ENCODE data around the gene SUN2. TPM values are rescaled to one million over a fixed set of nuclear protein-coding genes. Genes with fewer than 3 reads are reported as not detected.

Gene SUN2
- total RNA-seq, 1 donor from 2014 or later = 121 TPM

DNA sequence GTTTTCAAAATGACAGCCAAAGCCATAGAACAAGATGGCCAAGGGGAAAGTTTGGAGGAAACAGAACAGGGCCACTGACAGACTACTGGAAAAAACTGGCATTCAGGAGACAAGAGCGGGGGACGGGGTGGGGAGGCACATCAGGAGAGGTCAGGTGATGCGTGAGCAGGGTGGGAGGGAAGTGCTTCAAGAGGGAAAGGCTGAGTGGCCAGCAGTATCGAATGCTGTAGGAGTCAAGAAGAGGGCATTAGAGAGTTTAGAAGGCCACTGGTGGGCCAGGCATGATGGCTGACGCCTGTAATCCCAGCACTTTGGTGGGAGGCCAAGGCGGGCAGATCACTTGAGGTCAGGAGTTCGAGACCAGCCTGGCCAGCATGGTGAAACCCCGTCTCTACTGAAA is 41.9 kb downstream of the SUN2 start:
- Mint-ChIP-seq H3K27me3 (ENCODE audit: low read depth) (no peaks in the 10 kb centered on the region), H3K9me3 (no peaks in the 10 kb centered on the region), H3K4me1 (ENCODE audit: low read depth) (peaks cover 41% of the 10 kb centered on the region), H3K27ac (no peak overlapping the region), H3K4me3 (ENCODE audit: low read depth) (no peak overlapping the region), H3K36me3 (ENCODE audit: low read depth) (peaks cover 73% of the 10 kb centered on the region)
- intact Hi-C loops (cut with micrococcal nuclease) = no loop called here
- no peak for DNase-seq (ENCODE audit: low spot score)

DNA sequence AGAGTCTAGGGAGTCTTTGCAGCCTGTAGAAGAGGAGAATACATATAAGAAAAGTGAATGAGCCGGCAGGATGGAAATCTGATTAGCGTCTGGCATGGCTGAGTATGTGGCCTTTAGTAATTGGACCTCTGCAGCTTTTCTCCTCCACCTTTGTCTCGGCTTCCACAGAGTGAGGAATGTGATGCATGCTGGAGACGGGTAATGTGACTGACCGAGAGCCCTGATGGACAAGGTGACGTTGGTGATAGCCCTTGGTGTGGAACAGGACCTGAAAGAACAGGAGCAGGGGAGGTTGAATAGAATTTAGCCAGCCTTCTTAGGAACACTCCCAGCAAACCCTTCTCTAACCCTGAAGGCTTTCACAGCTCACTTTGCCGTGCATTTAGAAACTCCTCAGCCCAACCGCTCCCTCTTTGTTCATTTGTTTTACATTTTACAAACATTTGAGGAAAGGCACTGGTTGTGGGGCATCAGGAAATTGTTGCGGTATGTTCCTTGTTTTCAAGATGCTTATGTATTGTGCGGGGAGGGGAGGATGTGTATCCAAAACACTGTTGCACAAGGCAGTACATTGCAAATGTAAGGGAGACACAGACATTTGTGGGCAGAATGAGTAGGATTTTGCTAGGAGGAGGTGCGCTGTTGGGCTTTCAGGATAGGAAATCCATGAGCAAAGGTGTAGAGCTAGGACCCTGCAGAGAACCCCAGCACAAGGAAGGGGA is 43.2 kb downstream of the SUN2 start:
- H3K27me3 Mint-ChIP-seq (ENCODE audit: low read depth) = no peaks in the 10 kb centered on the region
- H3K4me1 Mint-ChIP-seq (ENCODE audit: low read depth) = peaks cover 49% of the 10 kb centered on the region
- peaks cover 72% of the 10 kb centered on the region for H3K36me3 Mint-ChIP-seq (ENCODE audit: low read depth)
- H3K9me3 Mint-ChIP-seq = no peaks in the 10 kb centered on the region
- no peak overlapping the region for H3K4me3 Mint-ChIP-seq (ENCODE audit: low read depth)
- no peak for DNase-seq (ENCODE audit: low spot score)
- intact Hi-C loops (cut with micrococcal nuclease) = no loop called here
- peak overlapping the region; percentile 49 for H3K27ac Mint-ChIP-seq

DNA sequence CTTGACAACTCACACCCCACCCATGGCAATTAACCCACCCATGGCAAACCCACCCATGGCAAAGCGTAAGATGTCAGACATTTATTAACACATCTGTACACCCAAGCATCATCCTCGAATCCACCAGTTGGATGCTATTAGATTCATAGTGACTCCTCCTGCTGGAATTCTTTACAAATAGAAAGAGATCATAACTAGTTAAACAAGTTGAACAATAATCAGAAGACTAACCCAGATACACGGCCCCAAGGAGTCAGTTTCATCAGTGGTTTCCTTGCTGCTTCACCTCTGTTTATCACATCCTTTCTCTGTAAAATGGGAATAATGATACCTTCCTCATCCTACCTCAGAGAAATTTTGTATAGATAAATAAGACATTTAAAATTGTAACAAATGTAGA is 44.9 kb downstream of the SUN2 start:
- Mint-ChIP-seq H3K27ac (no peak overlapping the region), H3K9me3 (no peaks in the 10 kb centered on the region), H3K36me3 (ENCODE audit: low read depth) (peaks cover 71% of the 10 kb centered on the region), H3K4me3 (ENCODE audit: low read depth) (no peak overlapping the region), H3K27me3 (ENCODE audit: low read depth) (no peaks in the 10 kb centered on the region), H3K4me1 (ENCODE audit: low read depth) (peaks cover 61% of the 10 kb centered on the region)
- intact Hi-C loops (cut with micrococcal nuclease) = no loop called here
- DNase-seq (ENCODE audit: low spot score) = no peak

DNA sequence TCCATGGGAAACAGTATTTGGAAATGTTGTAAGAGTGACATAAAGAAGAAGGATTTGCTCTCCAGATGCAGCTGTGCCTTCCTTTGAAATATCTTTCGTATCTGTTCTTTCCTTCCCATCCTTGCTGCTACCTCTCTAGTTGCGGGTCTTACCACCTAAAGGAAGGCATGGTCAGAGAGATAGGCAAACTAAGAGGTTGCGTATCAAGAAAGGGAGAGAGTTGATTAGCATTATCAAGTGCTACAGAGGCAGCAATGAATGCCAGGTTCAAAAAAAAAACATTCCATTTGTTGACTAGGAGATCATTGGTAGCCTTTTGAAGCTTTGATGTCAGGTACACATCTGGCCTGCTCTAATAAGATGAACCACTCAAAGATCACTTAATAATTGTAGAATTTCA is 45.4 kb downstream of the SUN2 start:
- Mint-ChIP-seq H3K9me3 (no peaks in the 10 kb centered on the region), H3K36me3 (ENCODE audit: low read depth) (peaks cover 71% of the 10 kb centered on the region), H3K27me3 (ENCODE audit: low read depth) (no peaks in the 10 kb centered on the region), H3K4me1 (ENCODE audit: low read depth) (peaks cover 61% of the 10 kb centered on the region), H3K4me3 (ENCODE audit: low read depth) (no peak overlapping the region), H3K27ac (no peak overlapping the region)
- no peak for DNase-seq (ENCODE audit: low spot score)
- intact Hi-C loops (cut with micrococcal nuclease) = no loop called here

DNA sequence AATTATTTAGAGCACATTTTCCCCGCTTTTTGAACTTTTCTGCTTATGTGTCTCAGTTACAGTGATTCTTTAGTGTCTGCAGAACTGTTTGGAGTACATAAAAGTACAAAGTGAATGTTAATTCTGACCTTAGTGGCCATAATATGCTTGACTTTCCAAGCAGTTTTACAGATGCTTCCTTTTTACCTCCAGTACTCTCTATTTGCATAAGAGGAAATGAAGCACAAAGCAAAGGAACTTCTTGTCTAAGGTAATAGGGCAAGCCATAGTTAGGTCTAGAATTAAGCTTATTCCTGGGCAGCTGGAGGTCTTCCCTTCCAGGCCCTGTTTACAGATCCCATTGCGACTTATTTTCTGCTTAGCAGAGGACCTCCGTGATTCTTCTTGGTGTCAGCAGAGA is 46.5 kb downstream of the SUN2 start:
- Mint-ChIP-seq H3K27me3 (ENCODE audit: low read depth) (no peaks in the 10 kb centered on the region), H3K36me3 (ENCODE audit: low read depth) (peaks cover 67% of the 10 kb centered on the region), H3K4me1 (ENCODE audit: low read depth) (peaks cover 67% of the 10 kb centered on the region), H3K9me3 (no peaks in the 10 kb centered on the region), H3K27ac (no peak overlapping the region), H3K4me3 (ENCODE audit: low read depth) (no peak overlapping the region)
- DNase-seq (ENCODE audit: low spot score) = no peak
- intact Hi-C loops (cut with micrococcal nuclease) = loop anchor here (5.0 to 10.0 kb wide), 3 partner anchors 135 to 315 kb away; partner anchors contain the start of genes DDX17 and DMC1

DNA sequence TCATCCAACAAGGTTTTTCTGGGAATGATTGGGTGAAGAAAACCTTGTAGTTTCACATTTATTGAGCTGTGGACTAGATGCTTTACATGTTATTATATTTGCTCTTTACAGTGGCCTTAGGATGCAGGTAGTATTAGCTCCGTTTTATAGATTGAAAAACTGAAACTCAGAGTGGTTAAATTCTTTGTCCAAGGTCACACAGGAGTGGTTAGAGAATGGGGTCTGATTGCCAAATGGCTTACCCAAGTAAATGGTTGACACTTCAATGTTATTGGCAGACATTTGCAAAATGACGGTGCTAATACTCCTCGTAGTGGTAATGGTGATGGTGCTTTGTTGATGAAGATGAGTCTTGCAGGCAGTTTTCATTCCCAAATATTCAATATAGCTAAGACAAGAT is 47.8 kb downstream of the SUN2 start:
- Mint-ChIP-seq H3K4me3 (ENCODE audit: low read depth) (peak overlapping the region; percentile 91), H3K27me3 (ENCODE audit: low read depth) (no peaks in the 10 kb centered on the region), H3K27ac (no peak overlapping the region), H3K4me1 (ENCODE audit: low read depth) (peaks cover 58% of the 10 kb centered on the region), H3K9me3 (no peaks in the 10 kb centered on the region), H3K36me3 (ENCODE audit: low read depth) (peaks cover 57% of the 10 kb centered on the region)
- intact Hi-C loops (cut with micrococcal nuclease) = loop anchor here (5.0 to 10.0 kb wide), 3 partner anchors 133 to 313 kb away; partner anchors contain the start of genes DDX17 and DMC1
- no peak for DNase-seq (ENCODE audit: low spot score)

DNA sequence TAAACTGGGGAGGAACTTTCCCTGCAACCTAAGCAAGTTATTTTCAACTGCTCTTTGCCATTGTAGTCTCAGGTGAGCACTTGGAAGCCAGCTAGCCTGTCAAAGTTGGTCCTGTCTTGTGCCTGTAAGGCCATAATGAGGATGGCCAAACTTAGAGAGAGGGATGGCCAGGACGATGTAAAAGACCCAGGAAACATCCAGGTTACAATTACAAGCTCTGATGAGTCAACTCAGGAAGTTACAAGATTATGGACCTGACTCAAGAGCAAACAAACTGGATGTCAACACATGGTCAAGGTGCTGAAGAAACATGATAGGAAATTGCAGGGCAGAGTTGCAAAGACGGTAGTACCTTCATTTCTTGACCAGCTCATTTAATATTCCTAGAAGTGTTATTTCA is 48.5 kb downstream of the SUN2 start:
- peak overlapping the region; percentile 84 for H3K27ac Mint-ChIP-seq
- peaks cover 51% of the 10 kb centered on the region for H3K36me3 Mint-ChIP-seq (ENCODE audit: low read depth)
- peak overlapping the region; percentile 91 for H3K4me3 Mint-ChIP-seq (ENCODE audit: low read depth)
- H3K9me3 Mint-ChIP-seq = no peaks in the 10 kb centered on the region
- peaks cover 52% of the 10 kb centered on the region for H3K4me1 Mint-ChIP-seq (ENCODE audit: low read depth)
- H3K27me3 Mint-ChIP-seq (ENCODE audit: low read depth) = no peaks in the 10 kb centered on the region
- DNase-seq (ENCODE audit: low spot score) = no peak
- intact Hi-C loops (cut with micrococcal nuclease) = loop anchor here (5.0 to 10.0 kb wide), 3 partner anchors 133 to 313 kb away; partner anchors contain the start of genes DDX17 and DMC1

DNA sequence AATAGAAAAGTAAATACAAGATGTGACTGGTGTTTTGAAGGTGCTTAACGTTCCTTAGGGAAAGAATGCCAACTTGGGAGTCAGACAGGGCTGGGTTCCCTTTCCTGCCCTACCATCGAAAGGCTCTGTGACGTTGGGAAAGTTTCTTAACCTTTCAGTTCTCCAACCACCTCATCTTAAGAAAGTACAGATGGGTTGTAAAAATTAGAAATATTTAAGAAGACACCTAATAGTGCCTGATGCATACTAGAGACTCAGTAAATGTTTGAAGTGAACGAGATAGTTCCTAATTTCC is 49.0 kb downstream of the SUN2 start:
- H3K27me3 Mint-ChIP-seq (ENCODE audit: low read depth) = no peaks in the 10 kb centered on the region
- H3K9me3 Mint-ChIP-seq = no peaks in the 10 kb centered on the region
- intact Hi-C loops (cut with micrococcal nuclease) = loop anchor here (5.0 to 10.0 kb wide), 3 partner anchors 132 to 312 kb away; partner anchors contain the start of genes DDX17 and DMC1
- H3K4me3 Mint-ChIP-seq (ENCODE audit: low read depth) = peak overlapping the region; percentile 91
- DNase-seq (ENCODE audit: low spot score) = no peak
- H3K27ac Mint-ChIP-seq = peak overlapping the region; percentile 84
- peaks cover 49% of the 10 kb centered on the region for H3K4me1 Mint-ChIP-seq (ENCODE audit: low read depth)
- H3K36me3 Mint-ChIP-seq (ENCODE audit: low read depth) = peaks cover 46% of the 10 kb centered on the region

DNA sequence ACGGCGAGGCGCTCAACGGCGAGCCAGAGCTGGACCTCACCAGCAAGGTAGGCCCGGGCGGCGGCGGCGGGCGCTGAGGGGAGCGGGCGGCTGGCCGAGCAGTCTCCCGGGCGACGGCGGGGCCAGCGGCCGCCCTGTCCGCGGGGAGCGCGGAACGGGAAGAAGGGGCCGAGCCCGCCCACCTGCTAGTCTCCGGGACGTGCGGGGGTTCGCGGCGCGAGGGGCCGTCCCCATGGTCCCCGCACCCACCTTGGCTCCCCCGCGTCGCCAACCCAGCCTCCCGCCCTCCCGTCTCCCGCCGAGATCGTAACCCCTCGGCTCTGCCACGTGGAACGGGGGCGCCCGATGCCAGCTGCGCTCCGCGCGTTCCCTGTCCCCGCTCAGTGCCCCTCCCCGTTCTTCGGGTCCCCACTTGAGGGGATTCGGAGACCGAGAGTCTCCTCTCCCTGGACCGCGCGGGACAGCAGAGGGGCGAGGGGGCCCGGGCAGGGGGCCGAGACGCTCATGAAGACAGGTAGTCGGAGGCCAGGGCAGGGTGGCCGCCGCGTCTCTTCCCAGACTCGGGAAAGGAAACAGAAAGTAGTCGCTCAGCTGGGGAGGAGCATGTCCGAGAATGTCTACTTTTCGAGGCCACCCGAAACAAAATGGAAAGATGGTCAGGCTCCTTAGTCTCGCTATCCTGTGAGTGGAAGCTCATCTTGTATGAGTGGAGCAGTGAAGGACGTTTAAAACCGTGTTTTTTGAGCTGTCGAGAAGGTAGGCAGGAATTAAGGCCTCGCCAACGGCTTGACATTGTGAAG is 49.5 kb downstream of the SUN2 start:
- H3K4me1 Mint-ChIP-seq (ENCODE audit: low read depth) = peaks cover 49% of the 10 kb centered on the region
- peak overlapping the region; percentile 91 for H3K4me3 Mint-ChIP-seq (ENCODE audit: low read depth)
- intact Hi-C loops (cut with micrococcal nuclease) = loop anchor here (5.0 to 10.0 kb wide), 3 partner anchors 132 to 312 kb away; partner anchors contain the start of genes DDX17 and DMC1
- H3K36me3 Mint-ChIP-seq (ENCODE audit: low read depth) = peaks cover 44% of the 10 kb centered on the region
- no peaks in the 10 kb centered on the region for H3K9me3 Mint-ChIP-seq
- DNase-seq (ENCODE audit: low spot score) = peak; percentile 32
- no peaks in the 10 kb centered on the region for H3K27me3 Mint-ChIP-seq (ENCODE audit: low read depth)
- H3K27ac Mint-ChIP-seq = peak overlapping the region; percentile 84

DNA sequence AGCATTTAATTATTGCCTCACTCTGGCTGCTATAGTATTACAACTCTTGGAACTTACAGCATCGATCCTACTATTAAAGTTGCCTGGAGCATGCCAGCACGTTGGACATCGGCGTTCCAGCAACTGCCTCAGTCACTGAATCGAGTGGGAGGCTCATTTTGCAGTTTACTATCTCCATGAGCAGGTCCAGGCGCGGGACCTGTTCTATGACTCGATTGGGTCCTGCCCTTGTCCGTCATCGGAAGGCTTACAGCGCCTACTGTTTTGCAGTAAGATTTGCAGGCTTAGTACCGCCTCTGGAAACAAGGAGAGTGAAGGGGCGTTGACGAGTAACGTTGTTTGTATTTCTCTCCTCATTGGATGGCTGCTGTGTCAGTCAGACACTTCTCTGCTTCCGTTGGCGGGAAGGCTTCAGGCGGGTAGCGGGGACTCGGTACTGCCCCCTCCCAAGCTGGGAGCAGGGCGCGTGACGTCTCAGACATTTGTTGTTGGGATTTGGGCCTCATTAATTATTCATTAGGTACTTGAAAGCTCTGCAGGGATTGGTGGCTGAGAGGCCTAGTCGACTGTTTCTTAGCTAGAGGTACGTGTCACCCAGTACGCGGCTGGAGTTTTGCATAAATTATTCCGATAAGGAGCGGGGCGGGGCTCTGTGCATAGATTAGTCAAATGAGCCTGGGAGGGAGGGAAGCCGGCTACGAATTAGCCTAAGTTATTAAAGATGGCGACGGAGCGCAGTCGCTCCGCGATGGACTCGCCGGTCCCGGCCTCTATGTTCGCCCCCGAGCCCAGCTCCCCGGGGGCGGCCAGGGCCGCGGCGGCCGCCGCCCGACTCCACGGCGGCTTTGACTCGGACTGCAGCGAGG is 50.3 kb downstream of the SUN2 start, which contains the start of gene GTPBP1:
TSS of gene GTPBP1 (plus strand) at position 710 of the 866 bp plus-strand sequence. CDS start at position 722, 12 bp downstream.
- intact Hi-C loops (cut with micrococcal nuclease) = loop anchor here (1.0 to 10.0 kb wide), 5 partner anchors 49 to 311 kb away; partner anchors contain the start of genes CBY1, DDX17, DMC1 and FAM227A
- H3K36me3 Mint-ChIP-seq (ENCODE audit: low read depth) = peaks cover 36% of the 10 kb centered on the region

DNA sequence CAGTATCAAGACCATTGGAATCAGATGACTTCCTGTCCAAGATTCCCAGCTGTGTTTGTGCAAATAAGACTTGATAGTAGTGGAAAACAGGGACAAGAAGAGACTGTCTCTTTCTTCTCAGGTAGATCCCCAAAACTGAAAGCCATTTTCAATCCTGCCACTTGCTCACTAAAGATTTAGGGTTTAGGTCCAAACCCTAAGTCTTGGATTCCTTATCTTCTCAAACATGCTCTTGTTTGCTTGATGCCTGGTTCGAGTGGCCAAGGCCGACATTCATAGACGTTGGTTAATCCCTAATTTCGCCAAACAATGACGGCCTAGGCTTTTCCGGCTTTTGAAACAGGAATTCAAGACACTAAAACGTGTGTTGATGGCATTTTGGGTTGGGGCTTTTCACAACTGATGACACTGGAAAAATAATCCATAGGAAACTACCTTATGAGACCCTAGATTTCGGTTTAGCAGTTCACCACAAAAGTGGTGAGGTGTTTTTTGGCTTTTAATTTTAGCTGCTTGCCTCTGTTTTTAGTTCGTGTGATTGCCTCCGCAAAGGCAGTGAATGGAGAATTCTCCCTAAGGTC is 51.1 kb downstream of the SUN2 start:
- Mint-ChIP-seq H3K4me1 (ENCODE audit: low read depth) (peaks cover 37% of the 10 kb centered on the region), H3K36me3 (ENCODE audit: low read depth) (peaks cover 35% of the 10 kb centered on the region), H3K27ac (peak overlapping the region; percentile 100), H3K9me3 (no peaks in the 10 kb centered on the region), H3K4me3 (ENCODE audit: low read depth) (peak overlapping the region; percentile 86), H3K27me3 (ENCODE audit: low read depth) (no peaks in the 10 kb centered on the region)
- intact Hi-C loops (cut with micrococcal nuclease) = loop anchor here (1.0 to 10.0 kb wide), 5 partner anchors 48 to 310 kb away; partner anchors contain the start of genes CBY1, DDX17, DMC1 and FAM227A
- DNase-seq (ENCODE audit: low spot score) = no peak

More for the DNA sequence above, 50.3 kb downstream of the SUN2 start, which contains the start of gene GTPBP1:
- peak; percentile 98 for DNase-seq (ENCODE audit: low spot score)
- Mint-ChIP-seq H3K9me3 (no peaks in the 10 kb centered on the region), H3K27me3 (ENCODE audit: low read depth) (no peaks in the 10 kb centered on the region), H3K27ac (peak within 1 kb of the TSS; percentile 100), H3K4me3 (ENCODE audit: low read depth) (peak within 1 kb of the TSS; percentile 91), H3K4me1 (ENCODE audit: low read depth) (peaks cover 41% of the 10 kb centered on the region)
